ENCODE measurements around the gene PACS1.
"Not testable (repeated sequence)": the region's sequence is repeated elsewhere in the genome, so short reads cannot be mapped to it uniquely, and the experiment has no call there.

Gene PACS1

DNA sequence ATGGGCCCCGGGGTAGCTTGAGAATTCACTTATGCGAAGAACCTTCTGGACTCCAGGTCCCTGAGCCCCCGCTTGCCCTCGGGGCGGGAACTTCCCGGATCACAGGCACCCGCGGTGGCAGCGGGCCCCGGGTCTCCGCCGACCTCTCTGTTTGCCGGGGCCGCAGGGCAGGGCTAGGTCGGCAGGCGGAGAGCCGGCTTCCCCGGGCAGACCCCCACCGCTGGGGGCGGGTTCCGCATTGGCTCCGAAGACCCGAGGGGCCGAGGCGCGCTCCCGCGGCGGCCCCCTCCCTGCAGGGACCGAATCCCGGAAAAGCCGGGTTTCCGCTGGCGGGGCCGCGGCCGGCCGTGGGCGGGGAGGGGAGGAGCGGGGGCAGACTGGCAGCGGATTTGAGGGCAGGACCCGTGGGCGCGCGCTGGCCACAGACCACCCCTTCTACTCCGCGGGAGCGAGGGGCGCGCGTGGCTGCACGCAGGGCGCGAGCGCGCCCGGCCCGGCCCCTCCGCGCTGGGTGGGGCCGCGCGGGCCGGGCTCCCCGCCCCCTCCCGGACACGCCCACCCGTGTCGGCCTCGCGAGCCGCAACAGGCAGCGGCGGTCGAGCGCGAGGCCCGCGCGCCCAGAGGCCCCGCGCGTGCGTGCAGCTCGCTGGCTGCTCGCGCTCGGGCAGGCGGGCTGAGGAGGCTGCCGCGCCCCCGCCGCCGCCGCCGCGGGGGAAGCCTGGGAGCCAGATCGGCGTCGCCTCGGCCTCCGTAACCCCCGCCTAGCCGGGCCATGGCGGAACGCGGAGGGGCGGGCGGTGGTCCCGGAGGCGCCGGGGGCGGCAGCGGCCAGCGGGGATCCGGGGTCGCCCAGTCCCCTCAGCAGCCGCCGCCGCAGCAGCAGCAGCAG is at the start of gene PACS1:
Gene PACS1, plus strand, starts transcription at position 558 of the 889 bp plus-strand sequence. Its CDS starts 215 bp downstream, at position 773.
- DNase-seq, result peak; percentile 84

DNA sequence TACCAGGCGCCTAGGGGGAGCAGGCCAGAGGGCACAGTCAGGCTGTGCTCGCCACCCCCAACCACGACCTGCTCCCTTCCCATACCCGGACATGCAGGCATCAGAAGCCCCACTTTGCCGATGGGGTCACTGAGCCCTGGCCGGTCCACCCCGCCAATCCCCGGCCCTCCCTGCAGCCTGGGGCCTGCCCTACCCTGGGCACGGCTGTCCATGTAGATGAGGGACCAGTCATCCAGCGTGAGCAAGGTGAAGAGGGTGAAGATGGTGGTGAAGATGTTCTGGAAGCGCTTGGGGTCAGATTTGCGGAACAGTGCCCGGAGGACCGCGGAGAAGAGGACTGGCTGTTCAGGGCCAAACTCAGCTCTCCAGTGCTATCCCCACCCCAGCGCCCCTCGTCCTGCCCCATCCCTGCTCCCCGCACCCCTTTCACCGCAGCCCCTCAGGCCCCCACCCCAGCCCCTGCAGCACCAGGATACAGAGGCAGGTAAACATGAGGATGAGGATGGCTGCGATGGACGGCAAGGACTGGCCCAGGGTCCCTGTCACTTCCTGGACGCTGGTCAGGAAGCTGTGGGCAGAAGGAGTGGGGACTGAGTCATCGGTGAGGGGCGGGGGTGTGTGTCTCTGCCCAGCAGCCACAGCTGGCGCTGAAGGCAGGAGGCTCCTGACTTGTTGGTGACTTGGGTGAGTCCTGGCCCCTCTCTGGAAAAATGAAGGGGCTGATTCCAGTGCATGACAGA is 49.3 kb upstream of the PACS1 start:
- DNase-seq, result peak; percentile 24

DNA sequence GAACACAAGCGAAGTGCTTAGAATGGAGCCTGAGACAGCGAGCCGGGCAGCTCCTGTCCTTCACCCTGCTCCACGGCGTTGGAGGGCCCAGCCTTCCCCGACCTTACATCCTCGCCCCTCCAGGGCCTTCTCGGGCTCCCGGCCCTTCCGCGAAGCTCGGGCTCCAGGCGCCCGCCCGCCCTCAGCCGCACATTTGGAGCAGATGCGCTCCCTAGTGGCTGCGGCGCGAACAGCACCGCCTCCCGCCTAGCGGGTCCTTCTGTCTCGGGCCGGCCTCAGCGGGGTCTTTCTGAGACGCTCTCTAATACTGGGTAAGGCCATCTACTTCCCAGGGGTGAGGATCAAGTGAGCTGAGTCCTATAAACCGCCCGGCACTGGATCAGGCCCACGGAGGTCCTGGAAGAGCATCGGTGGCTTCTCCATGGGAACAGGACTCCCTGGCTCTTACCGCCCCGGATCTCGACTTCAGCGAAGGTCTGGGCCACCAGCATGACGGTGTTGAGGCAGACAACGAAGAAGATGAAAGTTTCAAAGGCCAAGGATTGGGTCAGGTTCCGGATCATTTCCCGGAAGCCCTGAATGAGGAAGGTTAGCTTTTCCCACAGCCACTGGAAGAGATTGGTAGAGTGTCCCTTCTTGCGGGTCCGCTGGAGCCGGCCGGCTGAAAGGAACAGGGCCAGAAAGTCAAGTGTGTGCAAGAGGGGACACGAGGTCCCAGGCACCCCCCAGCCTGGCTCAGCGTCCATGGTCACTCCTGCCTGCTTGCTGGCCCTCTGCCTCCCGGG is 47.5 kb upstream of the PACS1 start:
- peak; percentile 83 for DNase-seq

DNA sequence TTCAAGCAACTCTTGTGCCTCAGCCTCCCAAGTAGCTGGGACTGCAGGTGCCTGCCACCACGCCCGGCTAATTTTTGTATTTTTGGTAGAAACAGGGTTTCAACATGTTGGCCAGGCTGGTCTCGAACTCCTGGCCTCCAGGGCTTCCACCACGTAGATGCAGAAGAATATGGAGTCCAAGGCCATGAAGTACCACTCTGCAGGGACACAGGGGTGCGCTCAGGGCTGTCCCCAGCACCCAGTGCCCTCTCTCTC is 47.0 kb upstream of the PACS1 start:
- DNase-seq, result not testable (repeated sequence)

DNA sequence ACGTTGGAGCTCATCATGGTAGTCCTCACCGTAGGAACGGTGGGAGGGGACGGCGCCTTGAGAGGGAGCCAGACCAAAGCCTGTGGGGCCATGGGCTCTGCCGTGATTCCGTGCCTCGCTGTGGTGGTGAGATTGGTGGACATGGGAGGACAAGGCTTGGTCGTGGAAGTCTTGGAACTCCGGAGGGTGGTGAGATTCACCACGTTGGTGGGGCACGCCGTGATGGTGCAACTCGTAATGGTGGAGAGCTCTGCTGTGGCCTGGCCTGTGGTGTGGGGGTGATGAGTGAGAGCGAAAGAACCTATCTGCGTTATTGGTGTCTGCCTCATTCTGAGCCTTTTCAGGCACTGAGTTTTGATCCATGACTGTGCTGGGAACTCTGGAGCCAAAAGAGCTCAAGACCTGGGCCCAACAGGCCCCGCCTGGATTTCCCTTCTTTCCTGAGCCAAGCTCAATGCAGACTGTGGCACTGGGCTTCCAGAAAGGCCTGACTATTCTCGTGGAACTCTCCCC is 44.0 kb upstream of the PACS1 start, which contains the start of gene CATSPER1:
Gene CATSPER1, minus strand, starts transcription at position 463 of the 513 bp plus-strand sequence. Its CDS starts 100 bp downstream, at position 363.
- DNase-seq, result no peak

DNA sequence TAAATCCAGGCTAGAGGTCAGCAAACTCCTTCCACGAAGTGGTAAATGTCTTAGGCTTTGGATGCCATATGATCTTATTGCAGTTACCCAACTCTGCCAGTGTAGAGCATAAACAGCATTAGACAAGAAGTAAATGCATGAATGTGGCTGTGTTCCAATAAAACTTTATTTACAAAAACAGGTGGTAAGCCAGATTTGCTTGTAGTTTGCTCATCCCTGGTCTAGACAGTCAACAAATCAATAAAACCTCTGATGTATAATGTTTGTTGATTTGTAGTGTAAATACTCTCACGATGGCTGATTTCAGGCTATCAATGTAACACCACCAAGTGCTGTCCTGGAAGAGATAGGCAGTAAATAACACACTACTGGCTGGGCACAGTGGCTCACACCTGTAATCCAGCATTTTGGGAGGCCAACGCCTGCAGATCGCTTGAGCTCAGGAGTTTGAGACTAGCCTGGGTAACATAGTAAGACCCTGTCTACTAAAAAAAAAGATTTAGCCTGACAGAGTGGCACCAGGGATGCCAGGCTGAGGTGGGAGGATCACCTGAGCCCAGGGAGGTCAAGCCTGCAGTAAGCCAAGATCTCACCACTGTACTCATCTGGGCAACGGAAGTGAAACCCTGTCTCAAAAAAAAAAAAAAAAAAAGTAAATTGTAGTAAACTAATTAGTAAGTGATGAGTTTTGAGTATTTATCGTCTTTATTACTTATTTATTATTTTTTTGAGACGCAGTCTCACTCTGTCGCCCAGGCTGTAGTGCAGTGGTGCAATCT is 36.9 kb upstream of the PACS1 start:
- no peak for DNase-seq

DNA sequence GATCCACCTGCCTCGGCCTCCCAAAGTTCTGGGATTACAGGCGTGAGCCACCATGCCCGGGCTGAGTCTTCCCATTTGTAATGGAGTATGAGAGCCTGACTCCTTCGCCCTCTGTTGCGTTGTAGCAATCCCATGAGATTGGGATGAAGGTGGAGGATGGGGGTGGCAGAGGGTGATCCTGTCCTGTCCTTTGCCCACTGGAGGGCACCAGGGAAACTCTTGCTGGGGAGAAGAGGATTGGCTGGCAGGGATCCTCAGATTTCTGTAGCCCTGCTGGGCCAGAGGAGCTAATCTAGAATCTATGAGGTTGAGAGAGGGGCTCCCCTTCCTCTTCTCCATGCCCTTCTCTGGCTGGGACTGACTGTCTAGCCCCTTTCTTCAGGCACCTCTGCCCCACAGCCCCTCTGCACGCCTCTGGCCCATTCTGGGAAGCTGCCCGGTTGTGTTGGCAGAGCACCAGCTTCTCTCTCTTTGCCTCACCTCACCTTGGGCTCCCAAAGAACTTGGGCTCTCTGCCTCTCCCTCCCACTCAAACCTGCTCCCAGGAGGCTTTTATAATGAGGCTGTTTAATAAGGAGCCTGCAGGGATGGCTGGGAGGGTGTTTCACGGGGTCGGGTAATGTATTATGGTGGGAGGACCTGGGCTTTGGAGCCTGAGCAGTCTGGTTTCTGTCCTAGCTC is 34.3 kb upstream of the PACS1 start:
- no peak for DNase-seq

DNA sequence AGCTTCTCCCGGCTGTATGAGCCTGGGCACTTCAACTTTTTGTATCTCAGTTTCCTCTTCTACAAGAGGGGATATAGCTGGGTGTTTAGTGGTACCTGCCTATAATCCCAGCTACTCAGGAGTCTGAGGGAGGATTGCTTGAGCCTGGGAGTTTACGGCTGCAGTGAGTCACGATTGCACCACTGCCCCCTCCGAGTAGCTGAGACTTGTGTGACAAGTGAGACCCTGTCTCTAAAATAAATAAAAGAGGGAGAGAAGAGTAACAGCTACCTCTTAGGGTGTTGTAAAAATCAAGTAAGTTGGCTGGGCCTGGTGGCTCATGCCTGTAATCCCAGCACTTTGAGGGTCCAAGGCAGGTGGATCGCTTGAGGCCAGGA is 33.8 kb upstream of the PACS1 start:
- DNase-seq, result no peak

DNA sequence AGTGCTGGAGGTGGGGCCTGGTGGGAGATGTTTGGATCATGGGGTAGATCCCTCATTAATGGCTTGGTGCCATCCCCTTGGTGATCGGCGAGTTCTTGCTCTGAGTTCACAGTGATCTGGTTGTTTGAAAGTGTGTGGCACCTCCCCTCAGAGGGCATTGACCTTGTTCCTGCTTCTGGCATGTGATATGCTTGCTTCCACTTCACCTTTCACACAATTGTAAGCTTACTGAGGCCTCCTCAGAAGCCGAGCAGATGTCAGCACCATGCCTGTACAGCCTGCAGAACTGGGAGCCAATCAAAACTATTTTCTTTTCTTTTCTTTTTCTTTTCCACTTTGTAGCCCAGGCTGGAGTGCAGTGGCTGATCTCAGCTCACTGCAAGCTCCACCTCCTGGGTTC is 32.7 kb upstream of the PACS1 start:
- no peak for DNase-seq

DNA sequence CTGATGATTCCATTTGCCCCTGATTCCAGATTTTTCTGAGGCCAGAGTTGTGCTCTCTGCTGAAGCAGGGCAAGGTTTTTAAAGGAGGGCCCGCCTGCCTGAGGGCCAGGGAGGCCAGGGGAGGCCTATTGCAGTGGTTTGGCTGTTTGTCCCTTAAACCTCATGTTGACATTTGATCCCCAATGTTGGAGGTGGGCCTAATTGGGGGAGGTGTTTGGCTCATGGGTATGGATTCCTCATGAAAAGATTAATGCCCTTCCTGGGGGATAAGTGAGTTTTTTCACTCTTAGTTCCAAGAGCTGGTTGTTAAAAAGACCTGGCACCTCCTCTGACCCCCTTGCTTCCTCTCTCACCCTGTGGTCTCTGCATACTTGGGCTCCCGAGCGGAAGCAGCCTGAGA is 30.3 kb upstream of the PACS1 start:
- no peak for DNase-seq

DNA sequence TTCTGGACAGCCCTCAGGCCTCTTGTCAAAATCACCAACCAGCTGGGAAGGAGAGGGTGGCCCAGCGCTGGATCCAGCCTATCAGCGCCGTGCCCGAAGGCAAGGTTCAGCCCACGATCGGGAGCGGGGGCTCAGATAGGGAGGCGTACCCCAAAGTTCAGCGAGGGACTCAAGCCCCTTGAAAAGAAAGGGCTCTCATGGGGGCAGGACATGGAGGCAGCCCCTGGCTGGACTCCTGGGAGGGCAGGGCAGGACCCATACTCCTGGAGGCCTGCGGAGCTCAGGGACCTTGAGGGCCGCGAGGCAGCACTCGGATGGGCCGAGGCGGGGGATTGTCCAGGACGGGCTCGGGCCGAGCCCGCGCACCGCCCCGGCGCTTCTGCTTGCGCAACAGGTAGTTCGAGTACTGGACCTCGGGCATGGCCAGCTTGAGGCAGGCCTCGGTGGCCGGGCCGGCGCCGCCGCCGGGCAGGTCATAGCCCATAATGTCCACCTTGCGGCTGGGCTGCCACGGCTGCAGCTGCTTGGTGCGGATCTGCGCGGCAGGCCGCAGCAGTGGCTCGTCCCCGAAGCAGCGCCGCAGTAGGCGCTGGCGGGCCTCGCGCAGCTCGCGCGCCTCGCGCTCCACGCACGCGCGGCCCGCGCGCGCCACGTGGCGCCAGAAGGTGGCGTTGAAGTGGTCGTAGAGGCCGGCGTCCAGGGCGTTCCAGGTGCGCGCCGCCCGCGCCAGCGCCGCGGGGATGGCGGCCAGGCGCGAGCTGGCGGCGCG is 27.7 kb upstream of the PACS1 start:
- no peak for DNase-seq

DNA sequence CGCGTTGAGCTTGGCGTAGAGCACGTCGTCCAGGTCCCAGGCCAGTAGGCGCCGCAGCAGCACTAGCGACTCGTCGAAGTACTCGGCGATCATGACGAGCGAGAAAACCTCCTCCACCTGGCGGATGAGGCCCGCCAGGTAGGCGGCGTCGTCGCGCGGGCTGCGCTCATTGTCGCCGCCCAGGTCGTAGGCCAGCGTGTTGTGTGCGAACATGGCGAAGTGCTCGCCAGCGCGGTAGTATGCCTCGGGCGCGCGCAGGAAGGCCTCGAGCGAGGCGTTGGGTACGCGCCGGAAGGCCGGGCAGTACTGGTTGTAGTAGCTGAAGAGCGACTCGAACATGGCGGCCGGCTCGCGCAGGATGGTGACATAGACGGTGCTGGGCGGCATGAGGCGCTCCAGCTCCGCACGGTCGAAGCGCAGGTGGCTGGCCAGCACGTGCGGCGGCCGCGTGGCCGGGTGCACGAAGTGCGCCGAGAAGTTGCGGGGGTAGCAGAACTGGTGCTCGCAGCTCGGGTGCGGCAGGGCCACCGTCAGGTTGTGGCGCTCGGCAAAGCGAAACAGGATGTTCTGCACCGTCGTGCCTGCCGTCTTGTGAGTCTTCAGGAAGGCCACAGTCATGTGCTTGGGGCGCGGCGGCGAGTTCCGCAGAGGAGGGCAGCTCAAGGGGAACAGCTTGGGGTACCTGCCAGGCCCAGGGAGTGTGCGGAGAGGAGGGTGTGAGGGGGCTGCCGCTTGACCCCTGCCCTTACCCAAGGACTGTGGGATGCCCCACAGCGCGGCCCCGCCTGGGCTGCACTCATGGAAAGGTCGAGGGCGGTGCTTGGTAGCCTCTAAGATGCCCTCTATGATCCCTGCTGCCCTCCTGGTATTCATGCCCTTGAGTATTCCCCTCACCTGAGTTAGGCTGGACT is 26.8 kb upstream of the PACS1 start:
- no peak for DNase-seq

DNA sequence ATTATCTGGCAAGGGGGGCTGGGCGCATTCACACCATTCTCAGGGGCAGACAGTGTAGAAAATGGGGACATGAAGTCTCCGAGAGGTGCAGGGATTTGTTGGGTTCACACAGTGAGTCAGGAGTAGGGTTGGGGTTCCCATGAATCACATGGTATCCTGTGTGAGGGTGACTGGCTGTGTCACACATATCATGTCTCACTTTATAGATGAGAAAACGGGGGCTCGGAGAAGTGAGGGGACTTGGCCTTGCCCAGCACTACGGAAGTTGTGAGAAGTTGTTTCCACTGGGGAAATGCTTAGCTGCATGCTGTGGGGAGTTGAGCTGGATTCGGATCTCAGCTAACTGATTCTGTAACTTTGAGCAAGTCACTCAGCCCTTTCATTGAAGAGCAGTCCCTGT is 25.3 kb upstream of the PACS1 start:
- DNase-seq, result no peak

DNA sequence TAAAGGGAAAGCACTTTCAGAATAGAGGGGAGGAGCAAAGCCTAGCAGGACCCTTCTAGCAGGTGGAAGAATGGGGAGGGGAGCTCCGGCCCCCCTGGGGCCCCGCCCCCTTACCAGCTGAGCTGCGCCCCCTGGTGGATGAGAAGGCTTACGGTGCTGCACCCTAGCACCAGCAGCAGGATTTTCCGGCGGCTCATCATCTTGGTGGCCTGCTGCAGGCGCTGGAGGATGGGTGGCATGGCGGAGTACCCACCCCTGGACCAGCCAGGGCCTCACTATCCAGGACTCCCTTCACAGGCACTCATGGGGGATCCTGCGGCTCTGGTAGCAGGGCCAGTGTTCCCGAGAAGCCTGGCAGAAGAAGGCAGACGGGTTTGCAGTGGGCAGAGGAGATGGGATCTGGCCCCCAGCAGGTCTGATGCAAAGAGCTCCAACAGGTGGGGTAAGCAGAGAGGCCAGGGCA is 24.9 kb upstream of the PACS1 start:
- peak; percentile 89 for DNase-seq

DNA sequence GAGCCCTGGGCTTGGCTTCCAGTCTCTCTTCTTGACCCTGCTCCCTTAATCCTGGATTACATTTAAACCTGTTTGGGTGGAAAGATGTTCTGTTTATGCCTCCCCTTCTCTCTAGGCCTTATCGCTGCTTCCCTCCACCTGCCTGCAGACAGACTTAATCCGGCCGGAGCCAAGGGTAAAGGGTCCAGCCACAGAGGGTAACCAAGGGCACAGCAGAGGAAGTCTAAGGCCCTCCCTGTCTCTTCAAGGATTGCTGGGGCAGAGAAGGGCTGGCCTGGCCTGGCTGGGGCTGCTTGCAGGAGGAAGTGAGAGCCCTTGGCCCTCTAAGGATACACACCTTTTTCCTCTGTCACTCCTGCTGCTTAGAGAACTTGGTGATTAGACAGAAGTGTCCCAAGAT is 23.2 kb upstream of the PACS1 start:
- DNase-seq, result no peak

DNA sequence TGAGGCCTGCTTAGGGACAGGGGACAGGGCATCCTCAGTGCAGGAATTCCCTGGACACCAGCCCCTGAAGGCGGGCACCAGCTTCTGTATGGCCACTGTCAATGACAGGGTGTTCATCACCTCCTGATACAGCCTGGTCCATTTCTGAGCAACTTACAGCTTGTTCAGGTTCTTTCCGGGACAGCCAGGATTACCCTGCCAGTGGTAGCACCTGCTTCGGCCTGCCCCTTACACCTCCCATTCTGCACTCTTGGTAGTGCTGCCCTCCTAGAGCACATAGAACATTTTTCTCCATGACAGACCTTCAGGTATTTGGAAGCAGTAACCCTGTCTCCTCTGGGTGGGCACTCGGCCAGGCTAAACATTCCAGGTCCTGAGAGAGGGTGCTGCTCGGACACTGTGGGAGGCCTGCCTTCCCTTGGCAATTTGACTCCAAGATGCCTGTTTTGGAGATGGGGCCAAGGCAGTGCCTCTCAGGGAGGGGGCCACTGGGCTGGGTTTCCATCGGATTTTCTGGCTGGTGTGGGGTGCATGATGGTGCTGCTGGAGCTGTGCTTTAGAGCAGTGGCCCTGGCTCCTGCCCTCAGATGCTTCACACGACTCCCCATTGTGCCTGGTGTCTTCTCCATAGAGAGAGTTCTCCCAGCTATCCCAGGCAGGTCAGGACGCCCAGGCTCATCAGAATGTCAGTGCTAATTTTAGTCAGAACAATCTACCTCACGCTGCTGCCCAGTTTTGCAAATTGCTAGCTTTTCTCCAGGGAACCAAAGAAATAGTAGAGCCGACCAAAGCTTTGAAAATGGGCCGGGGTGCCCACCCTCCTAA is 22.3 kb upstream of the PACS1 start:
- DNase-seq, result no peak

DNA sequence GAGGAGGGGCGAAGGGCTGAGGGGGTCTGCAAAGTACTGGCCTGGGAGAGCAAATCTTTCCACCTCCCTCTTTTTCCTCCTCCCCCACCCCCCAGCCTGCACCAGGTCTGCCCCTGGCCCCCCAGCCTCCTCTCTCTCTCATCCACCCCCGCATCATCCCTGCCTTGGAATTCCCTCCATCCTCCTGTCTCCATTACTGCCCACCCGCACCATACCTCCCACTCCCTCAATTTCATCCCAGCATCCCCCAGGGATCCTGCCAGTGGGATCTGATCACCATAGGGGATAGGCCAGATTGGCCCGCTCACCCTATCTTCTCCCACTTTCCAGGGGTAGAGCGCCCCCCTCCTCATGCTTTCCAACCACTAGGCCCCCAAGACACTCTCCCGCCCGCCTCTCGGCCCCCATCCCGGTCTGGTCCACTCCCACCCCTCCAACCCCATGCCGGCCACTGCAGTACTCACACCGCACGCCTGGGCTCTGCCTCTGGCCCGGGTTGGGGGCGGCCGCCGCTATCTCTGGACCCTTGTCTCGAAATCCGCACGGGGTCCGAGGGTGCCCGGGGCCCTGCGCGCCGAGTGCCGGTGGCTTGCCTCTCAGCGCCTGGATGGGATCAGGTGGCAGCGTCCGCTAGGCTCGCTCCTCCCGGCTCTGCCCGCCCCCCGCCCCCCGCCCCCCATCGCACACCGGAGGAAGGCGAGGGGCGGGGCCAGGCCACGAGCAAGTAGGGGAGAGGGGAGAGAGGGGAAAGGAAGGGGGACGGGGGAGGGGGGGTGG is 21.3 kb upstream of the PACS1 start, which contains the start of gene GAL3ST3:
Gene GAL3ST3, minus strand, starts transcription at position 615 of the 777 bp plus-strand sequence. CDS start 3,746 bp downstream, outside the sequence.
- peak; percentile 32 for DNase-seq

All from CD4-positive, alpha-beta T cell treated with Interleukin-17A for 4 hours (primary cell).